Endothelial cell of umbilical vein (primary cell): ENCODE measurements around the gene ADAM33. TPM values are rescaled to one million over a fixed set of nuclear protein-coding genes. Genes with fewer than 3 reads are reported as not detected.

Experiments used
- BruUV-seq: library from RNA; stranded (reverse); fragments of 400-500 nt; replicated peaks from 2 replicates; lab custom pipeline; 2021; lab: Mats Ljungman, UMichigan
- CTCF ChIA-PET: fragments of 300-600, 350-600 bp; sonication (Branson Sonifier 250); formaldehyde crosslinking; loops from one replicate; lab custom pipeline; 2021; ENCODE audit warnings: antibody characterized with exemption, inconsistent platforms; lab: Charles Lee
- POLR2A ChIA-PET: fragments of 300-600, 350-600 bp; sonication (Branson Sonifier 250); formaldehyde crosslinking; loops from one replicate; lab custom pipeline; 2021; ENCODE audit warnings: antibody characterized with exemption, inconsistent platforms; lab: Charles Lee
- DNase-seq: peaks from one replicate; pipeline ENCODE4 v3.0.0-alpha.2; 2011; ENCODE audit warnings: low read depth, low spot score
- FAIRE-seq: peaks from 2 replicates; lab custom pipeline; 2011; peaks lifted over from hg19 to GRCh38; lab: Jason Lieb, UNC
- H2AFZ ChIP-seq: 2 replicates; pipeline ENCODE4 v1.6.0; 2012; ENCODE audit warnings: low read depth, low read length, control low read depth, inconsistent platforms
- H3K27ac ChIP-seq: 2 replicates; pipeline ENCODE4 v1.5.1; 2011; ENCODE audit warnings: low read depth, mild to moderate bottlenecking, control low read depth, low read length, moderate library complexity; ENCODE audit not compliant: insufficient read depth
- H3K27me3 ChIP-seq, 2 experiments: 2 replicates each; pipeline versions ENCODE4 v1.6.0 to v1.6.1; 2011; ENCODE audit warnings: low read length in 2 of 2, mixed read lengths in 1 of 2; ENCODE audit not compliant: control insufficient read depth in 2 of 2, insufficient read depth in 2 of 2
- H3K36me3 ChIP-seq, 2 experiments: 2 replicates in 1 of 2; 3 replicates in 1 of 2; pipeline ENCODE4 v1.5.1; 2011; ENCODE audit warnings: low read length in 2 of 2, mild to moderate bottlenecking in 1 of 2, moderate library complexity in 1 of 2; ENCODE audit not compliant: control insufficient read depth in 2 of 2, insufficient read depth in 2 of 2; ENCODE audit errors: extremely low read depth in 1 of 2
- H3K4me1 ChIP-seq: 3 replicates; pipeline ENCODE4 v1.5.1; 2011; ENCODE audit warnings: mild to moderate bottlenecking, low read length; ENCODE audit not compliant: control insufficient read depth, insufficient read depth; ENCODE audit errors: extremely low read depth
- H3K4me2 ChIP-seq: 2 replicates; pipeline ENCODE4 v1.6.1; 2011; ENCODE audit warnings: low read length, control low read depth, mixed read lengths; ENCODE audit not compliant: insufficient read depth
- H3K4me3 ChIP-seq, 3 experiments: fragments of 200-600 bp in 1 of 3; sonication (generic), shearing (Covaris generic) in 1 of 3; replicated peaks in 1 of 3; 2 replicates each; pipeline ENCODE4 v1.5.1; 2011 to 2016; ENCODE audit warnings: control low read depth in 3 of 3, low read length in 3 of 3, mild to moderate bottlenecking in 2 of 3, inconsistent platforms in 1 of 3, low read depth in 1 of 3, moderate library complexity in 1 of 3; ENCODE audit not compliant: insufficient read depth in 1 of 3
- H3K79me2 ChIP-seq: 2 replicates; pipeline ENCODE4 v1.6.0; 2012; ENCODE audit warnings: low read length, inconsistent platforms; ENCODE audit not compliant: control insufficient read depth, insufficient read depth
- H3K9ac ChIP-seq: replicated peaks from 2 replicates; pipeline ENCODE3; 2011; ENCODE audit warnings: low read length, control low read depth; ENCODE audit not compliant: insufficient read depth; ENCODE audit errors: extremely low read depth
- H3K9me1 ChIP-seq: replicated peaks from 3 replicates; pipeline ENCODE4 v1.6.0; 2011; ENCODE audit warnings: mild to moderate bottlenecking, low read length; ENCODE audit not compliant: control insufficient read depth, insufficient read depth; ENCODE audit errors: extremely low read depth
- H3K9me3 ChIP-seq: replicated peaks from 2 replicates; pipeline ENCODE4 v1.5.1; 2012; ENCODE audit warnings: low read length, inconsistent platforms; ENCODE audit not compliant: control insufficient read depth, insufficient read depth
- H4K20me1 ChIP-seq: replicated peaks from 2 replicates; pipeline ENCODE3; 2011; ENCODE audit warnings: mild to moderate bottlenecking, low read length; ENCODE audit not compliant: control insufficient read depth, insufficient read depth; ENCODE audit errors: extremely low read depth
- EZH2 ChIP-seq: IDR thresholded peaks from 2 replicates; pipeline ENCODE4 v1.6.1; 2012; ENCODE audit warnings: borderline replicate concordance, low read depth, mild to moderate bottlenecking, moderate library complexity, low read length, inconsistent platforms; ENCODE audit not compliant: severe bottlenecking
- FOS ChIP-seq: IDR thresholded peaks from 2 replicates; pipeline ENCODE4 v1.6.1; 2011; ENCODE audit warnings: mild to moderate bottlenecking, low read length, moderate library complexity, borderline replicate concordance; ENCODE audit not compliant: insufficient read depth
- GATA2 ChIP-seq: IDR thresholded peaks from 2 replicates; pipeline ENCODE4 v1.7.0; 2011; ENCODE audit warnings: low read depth, mild to moderate bottlenecking, moderate library complexity, mixed read lengths, low read length; ENCODE audit not compliant: insufficient read length, insufficient read depth
- JUN ChIP-seq: IDR thresholded peaks from 2 replicates; pipeline ENCODE4 v1.6.1; 2011; ENCODE audit warnings: borderline replicate concordance, low read depth; ENCODE audit not compliant: insufficient read length, insufficient read depth
- MYC ChIP-seq: IDR thresholded peaks from one replicate; pipeline ENCODE4 v1.6.1; 2011; ENCODE audit warnings: mild to moderate bottlenecking, low read depth, low read length
- POLR2A ChIP-seq: IDR thresholded peaks from 2 replicates; pipeline ENCODE4 v1.6.1; 2012; ENCODE audit warnings: low read depth, mild to moderate bottlenecking, control low read depth, low read length
- POLR2AphosphoS5 ChIP-seq: IDR thresholded peaks from 2 replicates; pipeline ENCODE4 v1.6.1; 2012; ENCODE audit warnings: low read depth, mild to moderate bottlenecking, control low read depth, low read length, moderate library complexity; ENCODE audit not compliant: insufficient read depth
- dilution Hi-C: fragments of 300-500 bp; cut with MboI; formaldehyde crosslinking; loops from one replicate; pipeline ENCODE4 v1.15.0; 2019; ENCODE audit warnings: low sequenced_read_pairs; ENCODE audit not compliant: extremely low pct_ligation_motif_present
- intact Hi-C: fragments of 100-400 bp; cut with micrococcal nuclease; formaldehyde crosslinking; loops from one replicate; pipeline ENCODE4 v1.10.0; 2022
- polyA plus RNA-seq, 4 experiments: library from polyadenylated mRNA; depleted of rRNA in 3 of 4; stranded (reverse) in 3 of 4; unstranded in 1 of 4; fragments of >200 nt; gene quantifications; 2 replicates each; pipeline versions ENCODE4 v1.2.1 to v1.2.3, GENCODE V29; 2011 to 2012; ENCODE audit warnings: missing spikeins in 1 of 4
- total RNA-seq: library from RNA; stranded (reverse); gene quantifications from 2 replicates; pipeline ENCODE4 v1.2.3, GENCODE V29; 2021
- TF ChIP-seq, protein P1 (sequence below), 2 donors: IDR thresholded peaks; 1 replicate in 1 of 2; 2 replicates in 1 of 2; pipeline ENCODE4 v1.5.1; 2011; ENCODE audit warnings: low read length in 2 of 2, mild to moderate bottlenecking in 2 of 2, moderate library complexity in 2 of 2, control low read depth in 1 of 2, inconsistent platforms in 1 of 2, low read depth in 1 of 2; ENCODE audit not compliant: insufficient read depth in 1 of 2; ENCODE audit errors: extremely low read depth in 1 of 2
- TF ChIP-seq, protein P2 (sequence below): IDR thresholded peaks from 2 replicates; pipeline ENCODE4 v1.6.1; 2011; ENCODE audit not compliant: insufficient read depth, insufficient read length

The ADAM33 gene
- total and polyA plus RNA-seq, 2 donors (not counting 3 experiments of a cell fraction or from before 2014, with no cell fraction given), result 0.06 to 0.18 TPM

DNA sequence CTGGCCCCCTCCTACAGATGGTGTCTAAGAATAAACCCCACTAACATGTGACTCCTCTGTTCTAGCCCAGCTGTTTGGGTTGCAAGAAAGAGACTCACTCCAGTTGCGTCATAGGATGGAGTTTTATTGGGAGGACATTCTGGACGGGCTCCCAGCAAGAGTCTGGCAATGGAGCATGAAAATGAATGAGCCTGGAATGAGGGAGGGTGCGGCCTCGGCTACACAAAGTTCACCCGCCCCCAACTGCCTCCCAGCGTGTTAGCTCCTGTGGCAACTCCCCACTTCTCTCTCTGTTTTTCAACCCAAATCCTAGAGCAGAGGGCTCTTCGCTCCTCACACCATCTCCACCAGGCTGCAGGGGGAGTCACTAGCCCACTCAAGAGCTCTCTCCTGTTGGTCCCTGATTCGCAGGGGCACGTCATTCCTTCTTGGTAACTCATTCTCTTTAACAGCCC is 5.1 kb upstream of the ADAM33 start:
- Histone ChIP-seq H3K79me2 (no peaks in the 10 kb centered on the region), H3K27me3 (peaks cover 22 to 28% of the 10 kb centered on the region in 2 experiments), H3K4me3 (no peak overlapping the region), H3K9ac (no peak overlapping the region), H3K9me1 (no peaks in the 10 kb centered on the region), H2AFZ (no peak overlapping the region), H4K20me1 (no peaks in the 10 kb centered on the region), H3K27ac (no peak overlapping the region), H3K4me1 (no peaks in the 10 kb centered on the region), H3K9me3 (no peaks in the 10 kb centered on the region), H3K4me2 (no peak overlapping the region), H3K36me3 (no peaks in the 10 kb centered on the region)
- POLR2A ChIA-PET, result no interaction called here
- TF ChIP-seq EZH2 (no peak), FOS (no peak), JUN (no peak), MYC (no peak), POLR2AphosphoS5 (no peak), GATA2 (no peak), POLR2A (no peak)
- TF ChIP-seq, protein P1, sequence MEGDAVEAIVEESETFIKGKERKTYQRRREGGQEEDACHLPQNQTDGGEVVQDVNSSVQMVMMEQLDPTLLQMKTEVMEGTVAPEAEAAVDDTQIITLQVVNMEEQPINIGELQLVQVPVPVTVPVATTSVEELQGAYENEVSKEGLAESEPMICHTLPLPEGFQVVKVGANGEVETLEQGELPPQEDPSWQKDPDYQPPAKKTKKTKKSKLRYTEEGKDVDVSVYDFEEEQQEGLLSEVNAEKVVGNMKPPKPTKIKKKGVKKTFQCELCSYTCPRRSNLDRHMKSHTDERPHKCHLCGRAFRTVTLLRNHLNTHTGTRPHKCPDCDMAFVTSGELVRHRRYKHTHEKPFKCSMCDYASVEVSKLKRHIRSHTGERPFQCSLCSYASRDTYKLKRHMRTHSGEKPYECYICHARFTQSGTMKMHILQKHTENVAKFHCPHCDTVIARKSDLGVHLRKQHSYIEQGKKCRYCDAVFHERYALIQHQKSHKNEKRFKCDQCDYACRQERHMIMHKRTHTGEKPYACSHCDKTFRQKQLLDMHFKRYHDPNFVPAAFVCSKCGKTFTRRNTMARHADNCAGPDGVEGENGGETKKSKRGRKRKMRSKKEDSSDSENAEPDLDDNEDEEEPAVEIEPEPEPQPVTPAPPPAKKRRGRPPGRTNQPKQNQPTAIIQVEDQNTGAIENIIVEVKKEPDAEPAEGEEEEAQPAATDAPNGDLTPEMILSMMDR (IDR thresholded peaks at IDR 0.05; ENCODE audit: extremely low read depth in 1 of 2, insufficient read depth in 1 of 2, low read depth in 1 of 2, low read length in 2 of 2), result no peak
- TF ChIP-seq, protein P2, sequence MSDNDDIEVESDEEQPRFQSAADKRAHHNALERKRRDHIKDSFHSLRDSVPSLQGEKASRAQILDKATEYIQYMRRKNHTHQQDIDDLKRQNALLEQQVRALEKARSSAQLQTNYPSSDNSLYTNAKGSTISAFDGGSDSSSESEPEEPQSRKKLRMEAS, result no peak
- DNase-seq (no peak), FAIRE-seq (no peak)
- no TSS peak for BruUV-seq
- dilution Hi-C loops, result no loop called here
- CTCF ChIA-PET, result interaction anchor here (1.6 to 6.1 kb wide), 4 partner anchors 10 to 82 kb away, joined by 6 to 26 read pairs (median 18); no protein-coding TSS in a partner anchor
- intact Hi-C loops, result no loop called here
